Measurements from ENCODE around the gene FHIP2A.
"Not testable (repeated sequence)": the region's sequence is repeated elsewhere in the genome, so short reads cannot be mapped to it uniquely, and the experiment has no call there.

FHIP2A gene, protein sequence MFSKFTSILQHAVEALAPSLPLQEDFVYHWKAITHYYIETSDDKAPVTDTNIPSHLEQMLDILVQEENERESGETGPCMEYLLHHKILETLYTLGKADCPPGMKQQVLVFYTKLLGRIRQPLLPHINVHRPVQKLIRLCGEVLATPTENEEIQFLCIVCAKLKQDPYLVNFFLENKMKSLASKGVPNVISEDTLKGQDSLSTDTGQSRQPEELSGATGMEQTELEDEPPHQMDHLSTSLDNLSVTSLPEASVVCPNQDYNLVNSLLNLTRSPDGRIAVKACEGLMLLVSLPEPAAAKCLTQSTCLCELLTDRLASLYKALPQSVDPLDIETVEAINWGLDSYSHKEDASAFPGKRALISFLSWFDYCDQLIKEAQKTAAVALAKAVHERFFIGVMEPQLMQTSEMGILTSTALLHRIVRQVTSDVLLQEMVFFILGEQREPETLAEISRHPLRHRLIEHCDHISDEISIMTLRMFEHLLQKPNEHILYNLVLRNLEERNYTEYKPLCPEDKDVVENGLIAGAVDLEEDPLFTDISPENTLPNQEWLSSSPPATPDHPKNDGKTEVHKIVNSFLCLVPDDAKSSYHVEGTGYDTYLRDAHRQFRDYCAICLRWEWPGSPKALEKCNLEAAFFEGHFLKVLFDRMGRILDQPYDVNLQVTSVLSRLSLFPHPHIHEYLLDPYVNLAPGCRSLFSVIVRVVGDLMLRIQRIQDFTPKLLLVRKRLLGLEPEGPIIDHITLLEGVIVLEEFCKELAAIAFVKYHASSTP

DNA sequence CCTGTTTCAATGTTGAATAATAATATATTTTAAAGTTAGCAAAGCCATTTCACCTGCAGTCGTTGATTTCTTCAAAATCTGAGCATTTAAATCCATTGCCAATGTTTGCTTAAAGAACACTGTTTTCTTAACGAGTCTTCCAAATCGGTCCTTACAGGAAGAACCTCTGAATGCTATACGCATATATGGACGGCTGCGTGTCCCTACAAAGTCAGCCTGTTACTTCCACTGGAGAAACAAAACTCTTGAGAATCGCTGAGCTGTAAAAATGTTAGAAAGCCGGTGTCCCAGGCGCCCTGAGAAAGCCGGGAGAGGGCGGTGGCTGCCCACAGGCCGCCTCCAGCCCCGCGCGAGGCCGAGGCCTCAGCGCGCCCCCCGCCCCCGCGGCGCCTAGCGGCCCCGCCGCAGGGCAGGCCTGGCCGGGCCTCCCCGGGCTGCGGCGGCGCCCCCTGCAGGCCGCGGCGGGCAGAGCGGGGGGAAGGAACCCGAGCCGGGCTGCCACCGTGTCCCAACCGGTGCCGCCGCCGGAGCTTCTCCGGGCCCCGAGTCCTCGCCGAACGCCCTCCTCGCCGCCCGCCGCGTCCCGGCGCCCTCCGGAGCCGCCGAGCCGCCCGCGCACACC is at the start of gene FHIP2A:
Gene FHIP2A (plus strand): TSS at position 488 of the 622 bp plus-strand sequence. CDS start 299 bp downstream, outside the sequence.
- DNase-seq = peak; percentile 23

DNA sequence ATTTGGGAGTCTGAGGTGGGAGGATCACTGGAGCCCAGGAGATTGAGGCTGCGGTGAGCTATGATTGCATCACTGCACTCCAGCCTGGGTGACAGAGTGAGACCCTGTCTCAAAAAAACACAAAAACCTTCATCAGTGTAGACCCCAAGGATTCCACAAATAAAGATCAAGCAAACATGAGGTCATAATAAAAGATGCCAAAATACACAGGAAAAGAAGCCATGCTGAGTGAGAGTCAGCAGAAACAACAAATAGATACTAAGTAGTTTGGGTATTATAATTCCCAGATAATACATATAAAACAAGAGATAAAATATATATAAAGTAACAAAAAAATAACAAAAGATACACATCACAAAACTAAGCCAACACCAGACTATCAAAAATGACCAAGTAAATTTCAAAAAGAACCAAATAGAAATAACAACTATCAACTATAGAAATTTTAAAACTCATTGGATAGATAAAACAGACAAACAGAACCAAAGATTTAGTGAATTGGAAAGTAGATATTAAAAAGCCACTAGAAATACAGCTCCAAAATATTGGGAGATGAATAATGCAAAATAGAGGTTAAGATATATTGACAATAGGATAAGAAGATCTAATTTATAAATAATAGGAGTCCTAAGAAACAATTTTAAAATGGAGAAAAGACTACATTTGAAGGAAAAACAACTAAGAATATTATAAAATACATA is 48.9 kb upstream of the FHIP2A start:
- no peak for DNase-seq

DNA sequence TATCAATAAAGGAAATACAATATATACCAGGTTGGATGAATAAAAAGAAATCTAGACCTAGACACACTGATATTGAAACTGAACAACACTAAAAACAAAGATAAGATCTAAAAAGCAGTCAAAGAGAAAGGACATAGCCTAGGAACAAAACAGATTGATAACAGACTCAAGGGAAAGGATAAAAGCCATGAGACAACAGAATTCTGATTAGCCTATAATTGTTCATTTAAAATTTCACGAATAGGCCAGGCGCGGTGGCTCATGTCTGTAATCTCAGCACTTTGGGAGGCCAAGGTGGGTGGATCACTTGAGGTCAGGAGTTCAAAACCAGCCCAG is 48.4 kb upstream of the FHIP2A start:
- DNase-seq = no peak

DNA sequence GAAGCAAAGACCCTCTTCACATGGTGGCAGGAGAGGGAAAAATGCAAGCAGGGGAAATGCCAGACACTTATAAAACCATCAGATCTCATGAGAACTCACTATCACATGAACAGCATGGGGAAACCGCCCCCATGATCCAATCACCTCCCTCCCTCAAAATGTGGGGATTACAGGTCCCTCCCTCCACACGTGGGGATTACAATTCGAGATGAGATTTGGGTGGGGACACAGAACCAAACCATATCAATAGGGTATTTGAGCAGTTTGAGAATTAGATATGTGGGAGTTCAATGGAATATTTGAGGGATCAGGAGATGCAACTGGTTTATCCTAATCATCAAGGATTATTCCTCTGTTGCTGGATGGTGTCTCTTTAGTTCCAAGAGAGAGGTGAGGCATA is 46.5 kb upstream of the FHIP2A start:
- DNase-seq = not testable (repeated sequence)

DNA sequence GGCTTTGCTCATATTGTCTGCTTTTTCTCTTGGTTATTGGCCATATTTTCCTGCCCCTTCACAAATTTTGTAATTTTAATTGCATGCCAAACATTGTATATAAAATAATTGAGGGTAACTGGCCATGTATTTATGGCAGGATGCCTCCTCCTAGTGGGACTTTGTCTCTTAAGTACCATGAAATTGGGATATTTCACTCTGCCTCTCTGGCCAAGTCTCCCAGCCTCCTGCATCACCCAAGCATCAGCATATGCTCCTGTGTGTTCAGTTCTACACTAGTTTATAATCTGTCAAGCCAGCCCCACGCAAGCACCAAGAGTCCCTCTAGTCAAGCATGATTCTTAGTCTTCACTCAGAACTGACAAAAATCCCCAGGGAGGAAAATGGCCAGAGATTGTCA is 44.2 kb upstream of the FHIP2A start:
- DNase-seq = no peak

DNA sequence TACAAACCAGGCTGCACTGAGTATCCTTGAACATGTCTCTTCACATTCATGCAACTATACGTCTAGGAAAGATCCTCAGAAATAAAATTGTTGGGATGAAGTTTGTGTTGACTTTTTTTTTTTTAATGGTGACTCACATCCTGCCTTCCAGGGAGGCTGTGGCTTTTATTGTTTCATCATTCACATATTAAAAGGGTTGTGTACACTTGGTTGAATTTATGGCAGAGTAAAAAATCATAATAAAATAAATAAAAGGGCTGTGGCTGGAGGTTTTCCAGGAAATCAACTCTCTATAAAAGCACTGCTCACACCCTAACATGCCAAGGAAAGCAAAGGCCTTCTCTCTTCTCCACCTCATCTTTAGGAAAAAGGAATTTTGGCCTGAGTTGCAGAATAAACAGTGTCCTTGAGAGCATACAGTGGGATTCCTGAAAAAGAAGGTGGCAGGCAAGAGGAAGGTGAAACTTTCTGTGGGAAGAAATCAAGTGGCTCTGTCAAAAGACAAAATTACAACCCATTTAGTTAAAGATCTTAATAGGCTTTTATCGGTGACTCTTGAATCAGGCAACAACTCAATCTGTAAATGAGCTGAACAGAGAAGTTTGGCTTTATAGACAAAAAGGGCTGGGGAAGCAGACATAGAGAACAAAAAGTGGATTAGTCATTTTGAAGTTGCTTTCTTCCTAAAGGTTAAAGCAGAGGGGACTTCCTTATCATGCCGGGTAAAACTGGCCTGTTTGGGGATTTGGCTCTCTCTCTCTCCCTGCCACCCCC is 41.6 kb upstream of the FHIP2A start:
- DNase-seq = no peak

DNA sequence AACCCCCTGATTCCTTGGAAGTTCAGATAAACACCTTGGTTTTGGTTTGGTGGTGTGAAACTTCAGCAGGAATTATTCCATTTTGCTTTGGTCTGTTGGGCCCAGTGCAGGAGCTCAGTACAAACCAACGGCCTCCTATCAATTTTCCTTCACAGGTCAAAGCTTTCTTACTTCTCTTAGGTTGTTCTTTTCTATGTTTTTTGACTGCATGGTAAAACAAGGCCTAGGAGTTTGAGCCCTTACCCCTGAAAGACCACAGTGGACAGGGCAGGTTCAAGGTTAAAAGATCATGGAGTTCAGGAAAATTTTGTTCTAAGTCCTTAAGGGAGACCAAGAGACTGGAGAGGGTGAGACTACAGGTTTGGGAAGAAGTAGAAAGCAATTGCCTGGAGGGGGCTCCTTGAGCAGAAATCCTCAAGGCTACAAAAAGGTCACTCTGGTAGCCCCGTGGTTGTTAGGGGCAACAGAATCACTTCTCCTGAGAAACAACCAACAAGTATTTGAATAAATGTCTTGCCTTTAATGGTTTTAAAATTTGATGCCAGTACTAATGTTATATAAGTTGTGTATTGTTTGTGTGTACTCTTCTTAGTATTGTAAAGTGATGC is 40.9 kb upstream of the FHIP2A start:
- no peak for DNase-seq

DNA sequence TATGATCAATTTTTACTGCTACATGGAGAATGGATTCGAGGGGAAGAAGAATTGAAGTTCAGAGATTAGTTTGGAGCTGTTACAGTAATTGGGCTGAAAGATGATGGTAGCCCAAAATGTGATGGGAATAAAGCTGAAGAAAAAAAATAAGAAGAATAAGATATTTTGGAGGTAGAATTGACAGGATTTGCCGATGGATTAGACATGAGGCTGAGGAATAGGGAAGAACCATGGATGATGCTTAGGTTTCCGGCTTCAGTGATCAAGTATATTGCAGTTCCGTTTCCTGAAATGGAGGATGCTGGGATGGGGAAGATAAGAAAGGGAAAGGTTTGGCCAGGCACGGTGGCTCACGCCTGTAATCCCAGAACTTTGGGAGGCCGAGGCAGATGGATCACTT is 38.9 kb upstream of the FHIP2A start:
- DNase-seq = no peak

DNA sequence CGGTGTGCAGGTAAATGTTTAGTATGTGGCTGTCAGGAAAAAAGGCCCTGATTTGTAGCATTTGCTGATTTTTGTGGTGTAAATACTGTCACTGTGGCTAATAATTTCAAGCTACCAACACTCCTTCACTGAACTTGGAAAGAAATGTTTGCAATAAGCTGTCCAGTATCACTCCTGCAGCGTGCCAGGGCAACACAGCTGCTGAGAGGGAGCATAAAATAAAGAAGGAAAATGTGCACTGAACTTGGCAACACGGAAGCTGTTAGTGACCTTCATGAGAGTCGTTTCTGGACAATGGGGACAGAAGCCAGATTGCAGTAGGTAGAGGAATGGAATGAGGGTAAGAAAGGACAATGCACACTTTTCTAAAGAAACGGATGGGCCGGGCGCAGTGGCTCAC is 37.9 kb upstream of the FHIP2A start:
- DNase-seq = no peak

DNA sequence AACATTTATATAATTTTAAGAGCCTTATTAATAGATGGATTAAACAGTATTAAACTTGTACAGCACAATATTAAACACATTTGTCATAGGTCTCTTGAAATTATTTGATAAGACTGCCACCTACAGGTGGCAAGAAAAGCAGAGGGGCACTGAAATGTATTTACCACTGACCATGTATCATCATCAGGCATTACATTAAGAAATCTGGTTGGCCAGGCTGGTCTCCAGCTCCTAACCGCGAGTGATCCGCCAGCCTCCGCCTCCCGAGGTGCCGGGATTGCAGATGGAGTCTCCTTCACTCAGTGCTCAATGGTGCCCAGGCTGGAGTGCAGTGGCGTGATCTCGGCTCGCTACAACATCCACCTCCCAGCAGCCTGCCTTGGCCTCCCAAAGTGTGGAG is 35.1 kb upstream of the FHIP2A start:
- DNase-seq = peak; percentile 23

DNA sequence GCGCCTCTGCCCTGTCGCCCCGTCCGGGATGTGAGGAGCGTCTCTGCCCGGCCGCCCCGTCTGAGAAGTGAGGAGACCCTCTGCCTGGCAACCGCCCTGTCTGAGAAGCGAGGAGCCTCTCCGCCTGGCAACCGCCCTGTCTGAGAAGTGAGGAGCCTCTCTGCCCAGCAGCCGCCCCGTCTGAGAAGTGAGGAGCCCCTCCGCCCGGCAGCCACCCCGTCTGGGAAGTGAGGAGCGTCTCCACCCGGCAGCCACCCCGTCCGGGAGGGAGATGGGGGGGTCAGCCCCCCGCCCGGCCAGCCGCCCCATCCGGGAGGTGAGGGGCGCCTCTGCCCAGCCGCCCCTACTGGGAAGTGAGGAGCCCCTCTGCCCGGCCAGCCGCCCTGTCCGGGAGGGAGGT is 34.4 kb upstream of the FHIP2A start:
- DNase-seq = not testable (repeated sequence)

DNA sequence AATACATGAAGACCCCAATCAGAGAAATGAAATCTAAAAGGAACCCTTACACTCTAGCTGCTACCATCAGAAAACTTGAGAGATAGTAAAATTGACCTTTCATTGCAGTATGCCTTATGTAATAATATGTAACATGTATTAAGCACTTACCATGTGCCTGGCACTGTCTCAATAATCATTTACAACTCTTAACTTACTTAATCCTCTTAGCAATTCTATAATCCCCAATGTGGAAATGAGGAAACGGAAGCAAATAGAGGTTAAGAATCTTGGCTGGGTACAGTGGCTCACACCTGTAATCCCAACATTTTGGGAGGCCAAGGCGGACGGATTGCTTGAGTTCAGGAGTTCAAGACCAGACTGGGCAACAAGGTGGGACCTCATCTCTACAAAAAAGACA is 29.8 kb upstream of the FHIP2A start:
- no peak for DNase-seq

DNA sequence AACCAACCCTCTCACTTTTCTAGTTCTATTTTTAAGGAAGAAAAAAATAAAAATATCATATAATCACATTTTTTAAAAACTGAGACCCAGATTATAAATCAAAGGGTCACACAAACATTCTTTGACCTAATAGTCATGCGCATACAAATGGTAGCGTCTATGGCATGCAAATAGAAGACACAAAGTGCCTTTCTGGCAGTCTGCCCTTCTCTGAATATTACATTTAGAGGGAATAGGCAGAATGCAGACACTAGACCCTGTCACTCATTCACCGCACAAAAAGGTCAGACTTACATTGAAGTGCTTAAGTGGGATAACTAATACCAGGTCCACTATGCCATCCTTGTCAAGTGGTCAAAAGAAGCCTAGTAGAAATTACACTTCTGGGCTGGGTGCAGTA is 26.5 kb upstream of the FHIP2A start:
- no peak for DNase-seq

DNA sequence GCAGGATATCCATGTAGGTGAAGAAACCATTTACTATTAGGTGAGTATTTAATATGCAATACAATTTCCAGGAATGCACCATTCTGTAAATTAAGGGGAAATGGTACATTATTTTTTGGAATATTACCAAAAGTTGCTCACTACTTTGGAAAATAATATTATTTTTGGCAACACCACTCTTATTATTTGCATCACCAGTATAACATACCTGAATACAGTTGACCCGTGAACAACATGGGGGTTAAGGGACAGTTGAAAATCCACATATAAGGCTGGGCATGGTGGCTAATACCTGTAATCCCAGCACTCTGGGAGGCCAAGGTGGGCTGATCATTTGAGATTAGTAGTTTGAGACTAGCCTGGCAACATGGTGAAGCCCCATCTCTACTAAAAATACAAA is 21.2 kb upstream of the FHIP2A start:
- no peak for DNase-seq

DNA sequence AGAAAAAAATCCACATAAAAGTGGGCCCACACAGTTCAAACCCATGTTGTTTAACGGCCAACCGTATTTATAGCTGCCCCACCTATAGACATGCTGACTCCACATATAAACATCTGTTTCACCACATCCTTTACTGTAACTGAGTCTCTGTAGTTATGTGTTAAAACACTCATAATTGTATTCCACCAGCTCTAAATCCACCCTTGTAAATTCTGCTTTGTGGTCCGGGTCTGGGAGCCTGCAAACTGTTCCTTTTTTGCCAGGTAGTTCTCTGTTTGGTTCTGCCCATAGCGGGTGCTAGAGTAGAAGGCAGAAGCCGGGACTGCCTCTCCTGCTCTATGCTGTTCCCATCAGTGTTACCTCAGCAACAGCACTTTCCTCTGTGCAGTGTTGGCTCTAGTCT is 20.2 kb upstream of the FHIP2A start:
- DNase-seq = no peak

DNA sequence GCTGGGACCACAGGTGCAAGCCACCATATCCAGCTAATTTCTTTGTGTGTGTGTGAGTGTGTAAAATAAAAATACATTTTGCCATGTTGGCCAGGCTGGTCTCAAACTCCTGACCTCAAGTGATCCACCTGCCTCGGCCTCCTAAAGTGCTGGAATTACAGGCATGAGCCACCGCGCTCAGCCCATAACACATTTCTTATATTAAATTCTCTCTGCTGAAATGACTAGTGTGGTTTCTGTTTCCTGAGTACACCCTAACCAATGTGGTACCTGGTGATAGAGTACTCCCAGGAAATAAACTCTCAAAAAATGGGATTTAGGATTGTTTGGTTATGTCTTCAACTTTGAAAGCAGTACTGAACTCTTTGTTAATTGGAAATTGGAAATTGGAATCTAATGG is 19.4 kb upstream of the FHIP2A start:
- DNase-seq = no peak

DNA sequence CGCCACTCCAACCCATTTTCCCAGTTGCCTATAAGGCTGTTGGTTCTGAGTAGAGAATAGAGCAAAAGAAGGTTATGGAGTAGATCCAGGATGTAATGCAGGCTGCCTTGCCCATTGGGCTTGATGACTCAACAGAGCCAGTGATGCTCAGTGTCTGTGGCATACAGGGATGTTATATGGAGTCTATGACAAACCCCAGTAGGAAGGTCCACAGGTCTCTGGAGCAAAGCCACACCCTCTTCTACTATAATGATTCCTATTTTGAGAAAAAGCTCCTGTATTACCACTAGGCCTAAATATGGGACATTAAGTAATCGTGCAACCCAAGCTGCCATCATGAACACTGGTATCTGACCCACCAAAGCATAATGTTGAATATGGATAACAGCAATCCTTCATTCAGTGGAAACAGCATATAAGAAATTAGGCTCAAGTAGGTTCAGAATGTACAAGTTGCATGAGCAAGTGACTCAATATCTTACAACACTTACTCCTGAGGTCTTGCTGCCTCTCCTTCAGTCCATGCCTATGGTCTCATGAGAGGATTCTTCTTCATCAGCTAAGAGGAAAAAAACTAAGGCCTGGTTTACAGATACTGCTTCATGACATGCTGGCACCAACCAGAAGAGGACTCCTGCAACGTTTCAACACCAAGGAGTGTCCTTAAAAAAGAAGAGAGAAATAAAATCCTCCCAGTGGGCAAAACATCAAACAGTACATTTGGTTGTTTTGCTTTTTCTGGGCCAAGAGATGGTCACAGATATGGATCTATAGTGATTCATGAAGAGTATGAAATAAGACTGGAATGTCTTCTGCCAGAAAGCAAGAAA is 14.8 kb upstream of the FHIP2A start:
- DNase-seq = no peak

DNA sequence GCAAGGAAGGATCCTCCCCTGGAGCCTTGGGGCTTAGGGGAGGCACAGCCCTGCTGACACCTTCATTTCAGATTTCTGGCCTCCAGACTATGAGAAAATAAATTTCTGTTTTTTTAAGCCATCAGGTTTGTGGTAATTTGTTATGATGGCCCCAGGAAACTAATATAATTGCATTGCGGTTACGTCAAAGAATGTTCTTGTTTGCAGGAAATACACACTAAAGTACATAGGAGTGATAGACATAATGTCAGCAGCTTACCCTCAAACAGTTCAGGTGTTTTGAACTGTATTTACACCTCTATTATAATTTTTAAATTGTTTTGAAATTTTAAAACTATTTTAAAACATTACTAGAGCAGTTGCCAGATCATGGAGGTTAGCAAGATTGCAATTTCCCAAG is 12.6 kb upstream of the FHIP2A start:
- DNase-seq = no peak

DNA sequence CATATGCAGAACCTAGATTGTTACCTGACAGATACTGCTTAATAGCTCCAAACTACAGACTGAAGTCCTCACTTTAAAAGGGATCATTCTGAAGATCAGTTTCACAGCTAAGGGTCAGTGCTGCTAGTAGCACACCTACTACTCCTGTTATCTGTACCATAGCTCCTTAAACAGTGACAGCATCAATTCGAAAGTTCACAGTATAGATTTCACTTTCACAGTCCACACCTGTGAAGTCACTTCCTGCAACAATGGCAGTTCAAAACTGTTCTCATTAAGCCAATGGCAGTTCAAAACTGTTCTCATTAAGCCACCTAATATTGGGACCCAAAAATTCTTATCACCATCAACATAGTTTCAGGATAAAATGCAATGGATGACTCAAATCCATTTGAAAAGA is 10.7 kb upstream of the FHIP2A start:
- no peak for DNase-seq

DNA sequence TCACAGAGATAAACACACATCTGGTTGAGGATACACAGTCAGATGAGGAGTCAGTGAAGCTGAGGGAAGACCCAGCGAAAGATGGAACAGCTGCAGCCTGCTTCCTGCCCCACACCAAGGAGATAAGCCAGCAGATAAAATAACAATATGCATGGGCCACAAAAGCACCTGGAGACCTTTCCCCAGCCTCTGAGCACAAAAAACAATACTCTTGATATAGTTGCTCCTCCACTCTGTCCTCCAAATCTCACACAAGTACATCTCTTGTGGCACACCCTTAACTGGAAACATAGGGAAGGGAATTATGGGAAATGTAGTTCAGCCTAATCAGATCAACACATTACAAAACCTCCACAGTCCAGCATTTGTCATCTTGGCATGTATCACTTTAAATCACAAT is 9.7 kb upstream of the FHIP2A start:
- no peak for DNase-seq

DNA sequence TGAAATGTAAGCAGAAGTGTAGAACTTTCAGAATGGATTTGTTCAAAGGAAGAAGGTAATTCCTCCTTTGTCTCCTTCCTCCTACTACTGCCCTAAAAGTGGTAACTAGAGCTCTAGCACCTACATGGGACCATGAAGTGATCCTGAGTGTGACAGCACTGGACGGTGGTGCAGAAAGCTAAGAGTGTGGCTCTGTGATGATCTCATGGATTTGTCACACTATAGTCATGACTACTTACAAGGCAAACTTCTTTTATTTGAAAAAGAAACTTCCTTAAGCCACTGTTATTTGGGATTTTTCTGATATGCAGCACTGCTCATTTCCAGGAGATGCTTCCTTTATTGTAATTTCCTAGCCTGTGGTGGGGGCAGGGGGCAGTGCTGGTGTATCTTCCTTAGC is 5.8 kb upstream of the FHIP2A start:
- DNase-seq = no peak
